ENCODE data around the gene LRRC43.

GRCh38 chr12:122190842-122191668 is 8.1 kb downstream of the LRRC43 start:
- TF ChIP-seq CTCF (IDR thresholded peaks at IDR 0.05; ENCODE audit: poor library complexity, severe bottlenecking): peak; percentile 59
- TF ChIP-seq RAD21 (conservative IDR thresholded peaks at IDR 0.05): peak; percentile 52
- no peak for TF ChIP-seq REST (IDR thresholded peaks at IDR 0.05; ENCODE audit: borderline replicate concordance)
- no peak for TF ChIP-seq POLR2AphosphoS5 (IDR thresholded peaks at IDR 0.05)
- TF ChIP-seq TAF1 (IDR thresholded peaks at IDR 0.05; ENCODE audit: low read depth): no peak
- TF ChIP-seq EP300 (conservative IDR thresholded peaks at IDR 0.05; ENCODE audit: poor library complexity, severe bottlenecking): no peak
- TF ChIP-seq MXI1 (conservative IDR thresholded peaks at IDR 0.05; ENCODE audit: poor library complexity, severe bottlenecking): no peak
- no peak for TF ChIP-seq EZH2 (IDR thresholded peaks at IDR 0.05; ENCODE audit: borderline replicate concordance, insufficient read depth, low read length, poor library complexity, severe bottlenecking)
- TF ChIP-seq SMC3 (conservative IDR thresholded peaks at IDR 0.05; ENCODE audit: poor library complexity): peak; percentile 61

Measured in neural cell (in vitro differentiated cells).